Activated B cell treated with CpG ODN at 0.5 μM for 24 hours (primary cell): Measurements from ENCODE around the gene ARRB1. TPM values are rescaled to one million over a fixed set of nuclear protein-coding genes. Genes with fewer than 3 reads are reported as not detected.

ENCODE experiments used
- ATAC-seq: fragments of 200-7000 bp; cut with Tn5 transposase; one replicate; pipeline ENCODE4 v1.10.0; 2021; ENCODE audit warnings: low read depth, mild to moderate bottlenecking, moderate library complexity
- CTCF ChIA-PET: fragments of 350-600 bp; sonication (Branson Sonifier 250); formaldehyde crosslinking; loops from one replicate; lab custom pipeline; 2021; ENCODE audit warnings: antibody characterized with exemption; lab: Charles Lee
- POLR2A ChIA-PET: fragments of 350-600 bp; sonication (Branson Sonifier 250); formaldehyde crosslinking; loops from one replicate; lab custom pipeline; 2021; ENCODE audit warnings: antibody characterized with exemption; lab: Charles Lee
- DNase-seq: peaks from one replicate; pipeline ENCODE4 v3.0.0; 2022
- H3K27ac Mint-ChIP-seq: one replicate; pipeline ENCODE4 v1.8.0; 2020; ENCODE audit warnings: mixed read lengths
- H3K27me3 Mint-ChIP-seq: one replicate; pipeline ENCODE4 v1.8.0; 2021; ENCODE audit warnings: mixed read lengths
- H3K36me3 Mint-ChIP-seq: one replicate; pipeline ENCODE4 v1.8.0; 2021; ENCODE audit warnings: low read depth, mixed read lengths
- H3K4me1 Mint-ChIP-seq: one replicate; pipeline ENCODE4 v1.8.0; 2021; ENCODE audit warnings: mixed read lengths
- H3K4me3 Mint-ChIP-seq: one replicate; pipeline ENCODE4 v1.8.0; 2020; ENCODE audit warnings: mild to moderate bottlenecking, mixed read lengths
- H3K9me3 Mint-ChIP-seq: one replicate; pipeline ENCODE4 v1.8.0; 2020; ENCODE audit warnings: mixed read lengths
- CTCF ChIP-seq: fragments of 200-600 bp; IDR thresholded peaks from one replicate; pipeline ENCODE4 v1.8.0; 2022; ENCODE audit warnings: antibody characterized with exemption, mild to moderate bottlenecking
- intact Hi-C: fragments of 100-400 bp; cut with micrococcal nuclease; formaldehyde crosslinking; loops from one replicate; pipeline ENCODE4 v1.15.1; 2024
- total RNA-seq: library from RNA; stranded (reverse); gene quantifications from 2 replicates; pipeline ENCODE4 v1.2.3, GENCODE V29; 2022

The ARRB1 gene
- total RNA-seq, 1 donor from 2014 or later = 0.62 TPM

GRCh38 chr11:75214411-75214821 lies 137.0 kb downstream of the ARRB1 start:
- POLR2A ChIA-PET = no interaction called here
- CTCF ChIA-PET = interaction anchor here (0.9 kb wide), 1 partner anchor 27 kb away, joined by 3 read pairs; no protein-coding TSS in a partner anchor
- H3K27me3 Mint-ChIP-seq = peaks cover 21% of the 10 kb centered on the region
- H3K4me3 Mint-ChIP-seq = no peak overlapping the region
- intact Hi-C loops = no loop called here
- peak; percentile 49 for ATAC-seq
- no peaks in the 10 kb centered on the region for H3K4me1 Mint-ChIP-seq
- no peaks in the 10 kb centered on the region for H3K9me3 Mint-ChIP-seq
- TF ChIP-seq CTCF = no peak
- DNase-seq = peak; percentile 38
- H3K36me3 Mint-ChIP-seq = no peaks in the 10 kb centered on the region
- H3K27ac Mint-ChIP-seq = no peak overlapping the region

Other genes with a start within 250 kb of the ARRB1 start
- gene SLCO2B1, start 200.6 kb downstream of the ARRB1 start, total RNA-seq = 0.18 and 0.42 TPM in 2 replicates
- not detected in 2 replicates for gene TPBGL, start 110.9 kb downstream of the ARRB1 start, total RNA-seq
- 4,635 and 5,236 TPM in 2 replicates for gene RPS3, start 47.9 kb upstream of the ARRB1 start, total RNA-seq
- 0.11 and 0.49 TPM in 2 replicates for gene KLHL35, start 81.5 kb upstream of the ARRB1 start, total RNA-seq
- 22.2 and 23.9 TPM in 2 replicates for gene GDPD5, start 174.3 kb upstream of the ARRB1 start, total RNA-seq
- gene SERPINH1, start 210.6 kb upstream of the ARRB1 start, total RNA-seq = 4.5 and 5.6 TPM in 2 replicates